ENCODE data around the gene MAML1. TPM values are rescaled to one million over a fixed set of nuclear protein-coding genes. Genes with fewer than 3 reads are reported as not detected.
"Not testable (repeated sequence)": the region's sequence is repeated elsewhere in the genome, so short reads cannot be mapped to it uniquely, and the experiment has no call there.

The MAML1 gene
- total RNA-seq, 2 experiments from 2014 or later: 28.6 to 29.5 TPM

- ChIA-PET CTCF (no interaction called here), POLR2A (no interaction called here)
These were observed 2.3 kb upstream of the MAML1 start for GRCh38 chr5:179730356-179730755.

GRCh38 chr5:179730852-179731251 lies 1.8 kb upstream of the MAML1 start:
- CTCF ChIA-PET: interaction anchor here (0.6 kb wide), 1 partner anchor 35 kb away, joined by 7 read pairs; no protein-coding TSS in a partner anchor
- POLR2A ChIA-PET: no interaction called here

GRCh38 chr5:179731791-179732411 lies 721 bp upstream of the MAML1 start:
- POLR2A ChIA-PET: interaction anchor here (0.5 to 1.9 kb wide), 6 partner anchors 24 to 118 kb away, joined by 3 to 12 read pairs (median 6); partner anchors contain the start of gene HNRNPH1

GRCh38 chr5:179732918-179733771 lies 523 bp downstream of the MAML1 start:
- CTCF ChIA-PET: interaction anchor here (0.9 to 2.1 kb wide), 2 partner anchors 55 to 109 kb away, joined by 3 to 10 read pairs; no protein-coding TSS in a partner anchor
- POLR2A ChIA-PET: interaction anchor here (0.6 to 1.9 kb wide), 7 partner anchors 22 to 344 kb away, joined by 3 to 8 read pairs (median 3); partner anchors contain the start of genes HNRNPH1 and SQSTM1

More at GRCh38 chr5:179731791-179732411, 721 bp upstream of the MAML1 start:
- CTCF ChIA-PET: interaction anchor here (0.6 to 2.1 kb wide), 4 partner anchors 53 to 458 kb away, joined by 3 to 10 read pairs (median 4); no protein-coding TSS in a partner anchor

- POLR2A ChIA-PET: interaction anchor here (0.6 to 0.9 kb wide), 2 partner anchors 87 to 344 kb away, joined by 3 read pairs; partner anchors contain the start of gene SQSTM1
These were observed 1.1 kb downstream of the MAML1 start for GRCh38 chr5:179733772-179734126.

GRCh38 chr5:179734536-179735164 lies 2.0 kb downstream of the MAML1 start:
- ChIA-PET CTCF (interaction anchor here (1.0 to 1.5 kb wide), 2 partner anchors 35 to 62 kb away, joined by 3 read pairs; partner anchors contain the start of gene CANX), POLR2A (no interaction called here)

More at GRCh38 chr5:179733772-179734126, 1.1 kb downstream of the MAML1 start:
- CTCF ChIA-PET: interaction anchor here (1.0 kb wide), 1 partner anchor 34 kb away, joined by 3 read pairs; the partner anchor contains the start of gene CANX

GRCh38 chr5:179738742-179739141 lies 6.1 kb downstream of the MAML1 start:
- CTCF ChIA-PET: interaction anchor here (0.6 to 2.4 kb wide), 4 partner anchors 24 to 71 kb away, joined by 3 to 7 read pairs (median 3); no protein-coding TSS in a partner anchor
- POLR2A ChIA-PET: no interaction called here

- POLR2A ChIA-PET: not testable (repeated sequence)
- CTCF ChIA-PET: interaction anchor here (0.7 kb wide), 1 partner anchor 36 kb away, joined by 3 read pairs; no protein-coding TSS in a partner anchor
These were observed 11.5 kb downstream of the MAML1 start for GRCh38 chr5:179744106-179744505.

GRCh38 chr5:179746872-179747271 lies 14.2 kb downstream of the MAML1 start:
- ChIA-PET POLR2A (no interaction called here), CTCF (no interaction called here)

- ChIA-PET POLR2A (interaction anchor here (0.5 kb wide), 1 partner anchor 38 kb away, joined by 3 read pairs; no protein-coding TSS in a partner anchor), CTCF (no interaction called here)
These were observed 15.2 kb downstream of the MAML1 start for GRCh38 chr5:179747811-179748210.

- POLR2A ChIA-PET: no interaction called here
- CTCF ChIA-PET: no interaction called here
These were observed 17.4 kb downstream of the MAML1 start for GRCh38 chr5:179749857-179750508.

- ChIA-PET CTCF (interaction anchor here (0.7 to 1.4 kb wide), 2 partner anchors 9 to 1631 kb away, joined by 3 to 4 read pairs; no protein-coding TSS in a partner anchor), POLR2A (no interaction called here)
These were observed 21.3 kb downstream of the MAML1 start for GRCh38 chr5:179753971-179754370.

GRCh38 chr5:179755022-179755421 lies 22.4 kb downstream of the MAML1 start:
- POLR2A ChIA-PET: interaction anchor here (0.6 to 1.0 kb wide), 4 partner anchors 23 to 116 kb away, joined by 3 to 8 read pairs (median 4); partner anchors contain the start of gene MAML1
- CTCF ChIA-PET: interaction anchor here (0.6 to 1.2 kb wide), 3 partner anchors 27 to 46 kb away, joined by 3 read pairs; no protein-coding TSS in a partner anchor

- ChIA-PET POLR2A (interaction anchor here (0.7 kb wide), 1 partner anchor 136 kb away, joined by 5 read pairs; the partner anchor contains the start of gene HNRNPH1), CTCF (no interaction called here)
These were observed 26.3 kb downstream of the MAML1 start for GRCh38 chr5:179758955-179759354.

GRCh38 chr5:179759581-179760551 lies 27.2 kb downstream of the MAML1 start:
- POLR2A ChIA-PET: interaction anchor here (0.8 kb wide), 1 partner anchor 81 kb away, joined by 4 read pairs; no protein-coding TSS in a partner anchor
- CTCF ChIA-PET: no interaction called here

GRCh38 chr5:179762079-179762780 lies 29.6 kb downstream of the MAML1 start:
- ChIA-PET POLR2A (interaction anchor here (1.3 kb wide), 1 partner anchor 44 kb away, joined by 4 read pairs; no protein-coding TSS in a partner anchor), CTCF (interaction anchor here (0.6 to 2.2 kb wide), 12 partner anchors 8 to 154 kb away, joined by 3 to 23 read pairs (median 4); partner anchors contain the start of gene LTC4S)

GRCh38 chr5:179762781-179763176 lies 30.2 kb downstream of the MAML1 start:
- POLR2A ChIA-PET: interaction anchor here (1.3 kb wide), 1 partner anchor 43 kb away, joined by 4 read pairs; no protein-coding TSS in a partner anchor

More at GRCh38 chr5:179762781-179763176, 30.2 kb downstream of the MAML1 start:
- CTCF ChIA-PET: interaction anchor here (0.6 to 2.2 kb wide), 13 partner anchors 9 to 153 kb away, joined by 3 to 23 read pairs (median 4); partner anchors contain the start of gene LTC4S
